Progenitor cell of endocrine pancreas (in vitro differentiated cells): ENCODE results near the gene FOXP1. TPM values are rescaled to one million over a fixed set of nuclear protein-coding genes. Genes with fewer than 3 reads are reported as not detected.

Experiments used
- DNase-seq: peaks from one replicate; pipeline ENCODE4 v3.0.0; 2021; ENCODE audit warnings: low spot score; ENCODE audit not compliant: unreplicated experiment
- H3K27ac Mint-ChIP-seq: 2 replicates; pipeline ENCODE4 v1.8.0; 2021; ENCODE audit warnings: mild to moderate bottlenecking, moderate library complexity, mixed read lengths
- H3K27me3 Mint-ChIP-seq: 2 replicates; pipeline ENCODE4 v1.8.0; 2021; ENCODE audit warnings: mixed read lengths
- H3K36me3 Mint-ChIP-seq: 2 replicates; pipeline ENCODE4 v1.8.0; 2022; ENCODE audit warnings: mixed read lengths; ENCODE audit not compliant: insufficient read depth
- H3K4me1 Mint-ChIP-seq: 2 replicates; pipeline ENCODE4 v1.8.0; 2021; ENCODE audit warnings: low read depth, mixed read lengths
- H3K4me3 Mint-ChIP-seq: 2 replicates; pipeline ENCODE4 v1.8.0; 2021; ENCODE audit warnings: low read depth, mild to moderate bottlenecking, moderate library complexity, mixed read lengths
- H3K9me3 Mint-ChIP-seq: 2 replicates; pipeline ENCODE4 v1.8.0; 2021; ENCODE audit warnings: low read depth, mixed read lengths
- total RNA-seq: library from RNA; stranded (reverse); gene quantifications from 2 replicates; pipeline ENCODE4 v1.2.1, GENCODE V29; 2021
- TF ChIP-seq, protein P1 (sequence below): fragments of 200-600 bp; sonication (generic); IDR thresholded peaks from one replicate; pipeline ENCODE4 v1.5.0; 2021; ENCODE audit warnings: antibody characterized with exemption, mild to moderate bottlenecking; ENCODE audit not compliant: unreplicated experiment

The FOXP1 gene
- total RNA-seq, 1 donor from 2014 or later: 242 TPM

DNA sequence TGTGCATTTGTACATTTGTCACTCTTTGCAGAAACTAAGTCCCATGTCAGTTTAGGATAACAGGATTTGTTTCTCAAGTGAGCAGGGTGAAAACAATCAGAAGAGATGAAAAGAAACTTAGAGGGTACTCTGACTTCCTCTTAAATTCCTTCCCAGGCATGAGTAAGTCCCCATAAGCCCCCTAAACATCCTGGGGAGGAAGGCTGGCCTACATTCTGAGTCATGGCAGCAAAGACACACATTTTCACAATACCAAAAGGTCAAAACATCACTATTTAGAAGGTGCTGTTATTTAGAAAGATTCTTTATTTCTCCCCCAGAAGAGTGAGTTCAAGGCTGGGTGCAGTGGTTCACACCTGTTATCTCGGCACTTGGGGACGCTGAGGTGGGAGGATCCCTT lies 7.6 kb upstream of the FOXP1 start:
- DNase-seq: no peak
- peaks cover 5% of the 10 kb centered on the region for H3K4me1 Mint-ChIP-seq
- no peak overlapping the region for H3K4me3 Mint-ChIP-seq
- no peak overlapping the region for H3K27ac Mint-ChIP-seq
- TF ChIP-seq, protein P1, sequence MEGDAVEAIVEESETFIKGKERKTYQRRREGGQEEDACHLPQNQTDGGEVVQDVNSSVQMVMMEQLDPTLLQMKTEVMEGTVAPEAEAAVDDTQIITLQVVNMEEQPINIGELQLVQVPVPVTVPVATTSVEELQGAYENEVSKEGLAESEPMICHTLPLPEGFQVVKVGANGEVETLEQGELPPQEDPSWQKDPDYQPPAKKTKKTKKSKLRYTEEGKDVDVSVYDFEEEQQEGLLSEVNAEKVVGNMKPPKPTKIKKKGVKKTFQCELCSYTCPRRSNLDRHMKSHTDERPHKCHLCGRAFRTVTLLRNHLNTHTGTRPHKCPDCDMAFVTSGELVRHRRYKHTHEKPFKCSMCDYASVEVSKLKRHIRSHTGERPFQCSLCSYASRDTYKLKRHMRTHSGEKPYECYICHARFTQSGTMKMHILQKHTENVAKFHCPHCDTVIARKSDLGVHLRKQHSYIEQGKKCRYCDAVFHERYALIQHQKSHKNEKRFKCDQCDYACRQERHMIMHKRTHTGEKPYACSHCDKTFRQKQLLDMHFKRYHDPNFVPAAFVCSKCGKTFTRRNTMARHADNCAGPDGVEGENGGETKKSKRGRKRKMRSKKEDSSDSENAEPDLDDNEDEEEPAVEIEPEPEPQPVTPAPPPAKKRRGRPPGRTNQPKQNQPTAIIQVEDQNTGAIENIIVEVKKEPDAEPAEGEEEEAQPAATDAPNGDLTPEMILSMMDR: no peak
- no peaks in the 10 kb centered on the region for H3K27me3 Mint-ChIP-seq
- peaks cover 1% of the 10 kb centered on the region for H3K36me3 Mint-ChIP-seq
- H3K9me3 Mint-ChIP-seq: peaks cover 23% of the 10 kb centered on the region

DNA sequence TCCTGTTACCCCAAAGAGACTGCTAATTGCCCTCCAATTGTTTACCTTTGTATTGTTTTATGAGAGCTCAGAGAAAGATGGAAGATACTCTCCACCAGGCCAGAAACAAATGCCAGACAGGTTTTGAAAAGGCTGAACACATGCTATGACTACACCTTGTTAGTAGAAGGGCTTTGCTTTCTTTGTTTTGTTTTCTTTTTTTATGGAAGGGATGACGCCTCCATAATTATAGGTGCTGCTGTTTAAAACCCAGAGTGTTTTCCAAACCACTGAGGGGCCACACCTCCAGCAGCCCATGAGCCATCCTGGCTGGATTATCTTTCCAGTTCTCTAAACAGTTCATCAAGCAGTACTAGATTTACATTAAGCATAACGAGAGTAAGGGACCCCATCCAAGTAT lies 5.6 kb upstream of the FOXP1 start:
- TF ChIP-seq, protein P1: no peak
- Mint-ChIP-seq H3K9me3 (peaks cover 8% of the 10 kb centered on the region), H3K4me3 (no peak overlapping the region), H3K4me1 (peaks cover 22% of the 10 kb centered on the region), H3K27me3 (no peaks in the 10 kb centered on the region), H3K27ac (no peak overlapping the region), H3K36me3 (peaks cover 1% of the 10 kb centered on the region)
- no peak for DNase-seq

DNA sequence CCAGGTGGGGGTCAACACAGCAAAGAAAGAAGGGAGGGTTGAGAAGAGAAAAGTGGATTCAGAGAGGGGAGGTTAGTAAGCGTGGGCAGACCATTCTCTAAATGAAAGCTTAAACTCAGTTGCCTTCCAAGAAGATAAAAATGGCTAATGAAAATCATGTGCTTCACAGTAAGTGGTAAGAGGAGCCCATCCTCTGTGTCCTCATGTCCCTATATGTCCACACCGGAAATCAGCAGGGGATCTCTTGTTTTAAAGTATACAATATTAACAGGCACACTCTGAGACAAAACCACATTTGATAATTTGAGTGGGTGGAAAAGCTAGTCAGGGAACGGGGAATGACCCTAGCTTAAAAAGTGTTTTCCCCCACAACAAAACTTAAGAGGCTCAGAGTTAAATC lies 4.4 kb upstream of the FOXP1 start:
- no peak overlapping the region for H3K4me3 Mint-ChIP-seq
- peaks cover 1% of the 10 kb centered on the region for H3K36me3 Mint-ChIP-seq
- H3K27ac Mint-ChIP-seq: no peak overlapping the region
- DNase-seq: no peak
- H3K9me3 Mint-ChIP-seq: peaks cover 8% of the 10 kb centered on the region
- peaks cover 23% of the 10 kb centered on the region for H3K4me1 Mint-ChIP-seq
- TF ChIP-seq, protein P1: no peak
- H3K27me3 Mint-ChIP-seq: no peaks in the 10 kb centered on the region

DNA sequence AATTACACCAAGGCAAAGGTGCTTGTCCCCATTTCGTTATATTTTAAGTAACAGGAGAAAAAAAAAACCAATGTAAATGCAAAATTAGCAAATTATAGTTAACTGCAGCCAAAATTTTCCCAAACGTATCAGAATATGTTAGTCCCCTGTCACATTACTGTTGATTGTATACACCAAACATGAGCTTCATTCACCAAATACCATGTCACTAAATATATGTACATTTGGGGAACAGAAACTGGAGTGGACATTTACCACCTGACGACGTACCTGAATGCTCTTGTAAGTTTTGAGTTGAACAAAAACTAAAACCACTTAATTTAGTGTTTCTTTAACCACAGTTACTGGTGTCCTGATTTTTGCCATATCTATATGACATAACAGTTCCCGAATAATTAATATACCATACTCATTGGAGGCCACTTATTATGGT lies 3.3 kb upstream of the FOXP1 start:
- no peaks in the 10 kb centered on the region for H3K27me3 Mint-ChIP-seq
- DNase-seq: no peak
- peaks cover 1% of the 10 kb centered on the region for H3K36me3 Mint-ChIP-seq

DNA sequence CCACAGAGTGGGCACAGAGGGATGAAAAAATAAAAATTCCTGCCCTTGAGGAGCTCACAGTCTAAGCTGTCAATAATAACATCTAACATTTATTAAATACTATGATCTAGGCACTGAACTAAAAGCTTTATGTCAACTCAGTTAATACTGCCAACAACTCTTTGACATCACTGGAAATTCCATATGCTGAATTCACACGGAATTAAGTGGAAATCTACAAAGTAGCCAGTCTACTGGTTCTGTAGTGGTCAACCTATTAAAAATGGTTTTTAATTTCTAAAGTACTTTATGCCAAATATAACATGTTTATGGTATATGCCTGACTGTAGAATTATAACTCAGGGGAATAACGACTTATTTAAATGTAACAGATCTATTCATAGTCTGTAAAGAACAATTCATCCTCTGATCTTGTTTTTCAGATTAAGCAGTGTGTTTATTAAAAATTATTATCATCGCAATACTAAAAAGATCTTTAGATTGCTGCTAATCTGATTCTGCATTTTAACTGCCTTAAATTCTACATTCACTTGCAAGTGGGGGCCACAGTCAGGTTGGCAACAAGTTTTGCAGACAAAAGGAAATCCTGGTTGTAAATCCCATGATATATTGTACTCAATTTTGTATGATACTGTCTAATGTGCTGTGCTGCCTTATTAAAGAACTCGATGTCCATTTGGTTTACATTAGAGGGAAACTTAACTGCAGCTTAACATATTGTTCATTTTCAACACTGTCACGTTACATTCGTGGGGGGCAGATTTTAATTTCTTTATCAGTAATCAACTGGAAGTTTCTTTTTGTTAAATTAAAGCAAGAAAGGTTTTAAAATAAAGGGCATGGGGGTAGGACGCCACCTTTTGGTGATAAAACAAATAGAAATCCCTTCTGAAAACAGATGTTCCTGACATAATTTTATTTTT lies 2.6 kb upstream of the FOXP1 start:
- Mint-ChIP-seq H3K4me1 (peaks cover 23% of the 10 kb centered on the region), H3K27ac (peak overlapping the region; percentile 96), H3K36me3 (peaks cover 1% of the 10 kb centered on the region), H3K27me3 (no peaks in the 10 kb centered on the region), H3K9me3 (peaks cover 8% of the 10 kb centered on the region), H3K4me3 (no peak overlapping the region)
- DNase-seq: no peak
- TF ChIP-seq, protein P1: peak; percentile 70

More for the DNA sequence above, 3.3 kb upstream of the FOXP1 start:
- TF ChIP-seq, protein P1: no peak
- Mint-ChIP-seq H3K4me3 (no peak overlapping the region), H3K27ac (no peak overlapping the region), H3K4me1 (peaks cover 23% of the 10 kb centered on the region), H3K9me3 (peaks cover 8% of the 10 kb centered on the region)
